ENCODE results near the gene LRWD1.

GRCh38 chr7:102436118-102436517, 28.7 kb upstream of the LRWD1 start:
- TF ChIP-seq SIN3A (IDR thresholded peaks at IDR 0.05; ENCODE audit: borderline replicate concordance, insufficient read depth, low read length) (no peak), TAF1 (IDR thresholded peaks at IDR 0.05; ENCODE audit: borderline replicate concordance, insufficient read depth, low read length) (no peak), POLR2AphosphoS5 (IDR thresholded peaks at IDR 0.05; ENCODE audit: low read depth, low read length) (no peak), FOXP2 (optimal IDR thresholded peaks at IDR 0.05; ENCODE audit: borderline replicate concordance, extremely low read depth, extremely low read length, insufficient read depth) (no peak), REST (IDR thresholded peaks at IDR 0.05; ENCODE audit: insufficient read depth in 1 of 2, low read depth in 2 of 2, low read length in 2 of 2) (no peak)
